HG03045 (cell line): Measurements from ENCODE around the gene PPP2R2C.

Experiments used
- ATAC-seq: cut with Tn5 transposase; IDR thresholded peaks from one replicate; pipeline ENCODE4 v1.9.1; 2021; ENCODE audit warnings: mild to moderate bottlenecking, moderate library complexity; ENCODE audit not compliant: unreplicated experiment

PPP2R2C gene

GRCh38 chr4:6494431-6495295 lies 22.2 kb upstream of the PPP2R2C start:
- ATAC-seq: no peak

GRCh38 chr4:6493658-6494304 lies 21.4 kb upstream of the PPP2R2C start:
- ATAC-seq: no peak

- ATAC-seq: no peak
Observed at GRCh38 chr4:6492861-6493657, 20.6 kb upstream of the PPP2R2C start.

GRCh38 chr4:6492027-6492590 lies 19.7 kb upstream of the PPP2R2C start:
- no peak for ATAC-seq

- ATAC-seq: no peak
Observed at GRCh38 chr4:6491235-6491634, 18.8 kb upstream of the PPP2R2C start.

GRCh38 chr4:6489927-6490326 lies 17.5 kb upstream of the PPP2R2C start:
- ATAC-seq: no peak

GRCh38 chr4:6487466-6487865 lies 15.1 kb upstream of the PPP2R2C start:
- no peak for ATAC-seq

- ATAC-seq: no peak
Observed at GRCh38 chr4:6480534-6481088, 8.2 kb upstream of the PPP2R2C start.

- ATAC-seq: no peak
Observed at GRCh38 chr4:6478546-6479220, 6.3 kb upstream of the PPP2R2C start.

- ATAC-seq: no peak
Observed at GRCh38 chr4:6476893-6477292, 4.5 kb upstream of the PPP2R2C start.

- no peak for ATAC-seq
Observed at GRCh38 chr4:6475492-6476020, 3.1 kb upstream of the PPP2R2C start.

- no peak for ATAC-seq
Observed at GRCh38 chr4:6474705-6475457, 2.5 kb upstream of the PPP2R2C start.

- no peak for ATAC-seq
Observed at GRCh38 chr4:6474053-6474568, 1.7 kb upstream of the PPP2R2C start.

GRCh38 chr4:6473264-6474052 lies 1.0 kb upstream of the PPP2R2C start:
- no peak for ATAC-seq

- ATAC-seq: no peak
Observed at GRCh38 chr4:6472008-6472386, 417 bp downstream of the PPP2R2C start.

GRCh38 chr4:6471307-6472007 lies 957 bp downstream of the PPP2R2C start:
- ATAC-seq: no peak

- no peak for ATAC-seq
Observed at GRCh38 chr4:6470502-6471306, 1.7 kb downstream of the PPP2R2C start.
